GM19025 (cell line): ENCODE data around the gene TMEM184B.
A peak's percentile ranks its signal among the peaks of the same experiment; 100 is the strongest.

Experiments
- ATAC-seq: cut with Tn5 transposase; IDR thresholded peaks from one replicate; pipeline ENCODE4 v1.9.1; 2021; ENCODE audit warnings: mild to moderate bottlenecking, low read depth, moderate library complexity; ENCODE audit not compliant: unreplicated experiment

The TMEM184B gene

GRCh38 chr22:38211556-38211955, 61.3 kb downstream of the TMEM184B start:
- ATAC-seq, result no peak

DNA sequence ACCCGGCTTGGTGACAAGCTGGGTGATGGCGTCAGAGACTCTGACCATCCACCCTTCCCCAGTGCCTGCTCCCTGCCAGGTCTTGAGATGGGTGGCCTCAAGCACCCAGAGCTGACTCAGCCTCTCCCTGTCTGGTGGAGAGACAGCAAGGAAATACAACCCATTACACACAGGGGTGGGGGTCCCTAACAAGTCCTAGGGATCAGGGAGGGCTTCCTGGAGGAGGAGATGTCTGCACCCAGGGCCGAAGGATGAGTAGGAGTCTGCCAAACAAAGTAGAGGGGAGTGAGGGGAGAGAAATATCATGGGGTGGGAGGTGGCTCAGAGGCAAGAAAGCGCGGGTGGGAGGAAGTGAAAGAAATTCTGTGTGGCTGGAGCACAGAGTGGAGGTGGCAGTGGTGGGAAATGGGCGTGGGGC, 64.2 kb downstream of the TMEM184B start:
- no peak for ATAC-seq

GRCh38 chr22:38207898-38208432, 64.8 kb downstream of the TMEM184B start:
- ATAC-seq, result no peak

DNA sequence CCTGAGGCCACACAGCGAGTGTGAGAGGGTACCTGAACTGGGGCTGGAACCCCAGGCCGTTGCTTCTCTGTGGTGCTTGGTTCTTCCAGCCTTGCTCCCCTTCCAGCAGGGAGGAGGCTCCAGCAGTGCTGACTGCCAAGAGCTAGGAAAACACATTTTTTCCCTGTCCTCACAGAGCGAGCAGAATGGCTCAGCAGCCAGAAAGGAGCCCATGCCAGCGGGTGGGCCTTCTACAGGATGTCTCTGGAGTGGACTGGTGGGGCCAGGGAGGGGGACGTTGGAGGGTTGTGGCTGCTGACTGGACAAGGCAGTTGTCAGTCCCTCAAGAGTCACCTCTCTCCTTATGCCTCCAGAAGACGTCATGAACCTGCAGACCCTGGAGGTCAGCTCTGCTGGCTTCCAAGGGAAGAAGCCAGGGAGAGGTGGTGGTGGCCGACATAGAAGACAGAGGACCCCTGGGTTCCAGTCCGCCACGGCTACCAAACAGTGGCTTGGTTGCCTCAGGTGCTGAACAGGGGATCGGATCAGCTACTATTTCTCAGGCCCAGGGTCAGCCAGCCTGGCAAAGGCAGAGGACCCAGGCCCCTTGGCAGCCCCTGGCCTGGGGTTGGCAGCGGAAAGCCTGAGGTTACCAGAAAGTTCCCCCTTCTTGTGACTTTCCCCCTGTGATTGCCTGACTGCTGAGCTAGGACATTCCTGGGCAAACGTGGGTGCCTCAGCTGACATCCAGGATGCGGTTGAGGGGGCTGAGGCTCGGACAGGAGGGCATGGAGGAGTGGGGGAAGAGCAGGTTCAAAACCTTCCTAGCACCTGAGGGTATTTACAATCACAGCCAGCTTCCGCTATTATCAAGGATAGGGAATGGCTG, 67.3 kb downstream of the TMEM184B start:
- ATAC-seq, result no peak

DNA sequence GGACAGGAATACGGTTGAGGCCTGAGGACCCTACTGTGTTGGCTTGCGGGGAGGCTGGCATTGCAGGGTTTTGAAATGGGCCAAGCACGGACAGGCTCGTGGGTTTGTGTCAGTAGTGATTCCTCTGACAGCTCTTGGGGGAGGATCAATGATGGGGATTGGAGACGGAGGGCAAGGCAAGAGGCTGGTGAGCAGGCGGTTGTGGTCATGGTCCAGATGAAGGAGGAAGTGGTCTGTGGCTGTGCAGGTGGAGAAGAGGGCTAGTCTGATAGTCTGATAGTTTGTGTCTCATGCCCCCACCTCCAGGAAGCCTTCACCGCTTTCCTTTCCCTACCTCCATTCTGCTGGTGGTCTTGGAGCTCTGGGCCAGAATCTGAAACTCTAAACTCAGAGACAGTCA, 68.0 kb downstream of the TMEM184B start:
- no peak for ATAC-seq

DNA sequence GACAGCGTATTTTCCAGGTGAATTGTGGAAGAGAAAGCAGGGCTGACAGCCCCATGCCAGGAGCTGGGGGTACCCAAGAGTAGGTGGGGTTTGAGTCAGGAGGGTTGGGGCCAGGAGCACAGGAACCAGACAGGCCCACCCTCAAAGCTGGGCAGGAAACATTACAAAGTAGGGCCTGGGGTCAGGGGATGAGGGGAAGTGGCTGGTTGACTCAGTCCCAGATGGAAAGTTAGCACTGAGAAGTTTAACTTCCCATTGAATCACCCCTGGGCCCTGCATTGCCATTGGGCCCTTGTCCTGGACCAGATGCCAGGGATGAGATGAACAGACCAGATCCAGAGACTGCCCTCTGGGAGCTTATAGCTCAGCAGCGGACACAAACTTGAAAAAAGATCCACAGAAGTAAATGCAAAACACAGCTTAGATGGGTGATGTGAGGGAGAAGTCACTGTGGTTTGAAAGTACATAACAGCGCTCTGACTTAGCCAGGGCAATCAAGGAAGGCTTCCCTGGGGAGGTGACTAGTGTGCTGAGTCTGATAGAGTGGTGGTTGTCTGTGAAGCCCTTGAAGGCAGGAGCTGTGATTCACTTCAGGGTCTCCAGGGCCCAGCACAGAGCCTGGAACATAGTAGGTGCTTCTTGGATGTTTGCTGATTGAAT, 68.8 kb downstream of the TMEM184B start:
- ATAC-seq, result no peak

GRCh38 chr22:38203090-38203810, 69.6 kb downstream of the TMEM184B start:
- ATAC-seq, result no peak

- ATAC-seq, result peak; percentile 17
These were observed 70.2 kb downstream of the TMEM184B start for GRCh38 chr22:38202437-38203089.

GRCh38 chr22:38201711-38202436, 70.9 kb downstream of the TMEM184B start, which contains the start of gene MAFF:
Gene MAFF (plus strand): TSS chr22:38201994. CDS start chr22:38213854, 11,860 bp downstream.
- ATAC-seq, result peak; percentile 62

GRCh38 chr22:38201371-38201710, 71.5 kb downstream of the TMEM184B start:
- no peak for ATAC-seq

DNA sequence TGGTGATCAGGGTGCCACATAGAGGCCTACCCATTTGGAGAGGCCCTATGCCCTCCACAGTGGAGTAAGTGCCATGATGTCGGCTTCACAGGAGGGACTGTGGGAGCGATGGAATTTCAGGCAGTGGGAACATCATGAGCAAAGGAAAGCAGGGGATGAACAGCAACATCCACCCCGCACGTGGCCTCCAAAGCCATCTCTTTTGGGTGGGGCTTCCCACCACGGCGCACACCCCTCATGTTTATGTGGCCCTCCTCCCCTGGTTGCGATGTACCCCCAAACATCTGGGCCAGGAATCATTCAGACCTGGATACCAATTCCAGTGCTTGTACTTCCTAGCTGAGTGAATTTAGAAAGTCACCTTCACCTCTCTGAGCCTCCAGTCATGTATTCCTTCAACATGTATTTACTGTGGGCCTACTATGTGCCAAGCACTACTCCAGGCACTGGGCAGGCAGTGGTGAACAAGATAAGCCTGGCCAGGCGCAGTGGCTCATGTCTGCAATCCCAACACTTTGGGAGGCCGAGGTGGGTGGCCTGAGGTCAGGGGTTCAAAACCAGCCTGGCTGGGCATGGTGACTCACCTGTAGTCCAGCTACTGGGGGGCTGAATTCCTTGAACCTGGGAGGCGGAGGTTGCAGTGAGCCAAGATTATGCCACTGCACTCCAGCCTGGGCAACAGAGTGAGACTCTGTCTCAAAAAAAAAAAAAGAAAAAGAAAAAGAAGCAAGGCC, 72.8 kb downstream of the TMEM184B start:
- ATAC-seq, result no peak

GRCh38 chr22:38196791-38197419, 75.9 kb downstream of the TMEM184B start:
- ATAC-seq, result no peak

- ATAC-seq, result no peak
These were observed 79.2 kb downstream of the TMEM184B start for GRCh38 chr22:38193580-38193979.

- no peak for ATAC-seq
These were observed 80.3 kb downstream of the TMEM184B start for GRCh38 chr22:38192475-38192863.

- no peak for ATAC-seq
These were observed 80.9 kb downstream of the TMEM184B start for GRCh38 chr22:38191731-38192474.

- no peak for ATAC-seq
These were observed 81.8 kb downstream of the TMEM184B start for GRCh38 chr22:38191055-38191454.

DNA sequence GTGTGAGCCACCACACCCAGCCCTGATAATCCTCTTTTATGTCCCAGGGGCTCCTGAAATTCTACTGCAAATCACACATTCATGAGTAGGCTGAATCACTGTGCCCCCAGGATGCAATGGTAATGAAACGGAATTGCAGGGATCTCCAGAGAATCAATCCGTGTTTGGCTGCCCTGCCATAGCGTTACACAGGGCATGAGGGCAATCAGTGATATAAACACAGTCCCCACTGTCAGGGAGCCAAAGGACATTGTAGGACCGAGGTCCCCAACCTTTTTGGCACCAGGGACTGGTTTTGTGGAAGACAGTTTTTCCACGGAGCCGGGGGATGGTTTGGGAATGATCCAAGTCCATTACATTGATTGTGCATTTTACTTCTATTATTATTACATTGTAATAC, 82.2 kb downstream of the TMEM184B start:
- ATAC-seq, result no peak

DNA sequence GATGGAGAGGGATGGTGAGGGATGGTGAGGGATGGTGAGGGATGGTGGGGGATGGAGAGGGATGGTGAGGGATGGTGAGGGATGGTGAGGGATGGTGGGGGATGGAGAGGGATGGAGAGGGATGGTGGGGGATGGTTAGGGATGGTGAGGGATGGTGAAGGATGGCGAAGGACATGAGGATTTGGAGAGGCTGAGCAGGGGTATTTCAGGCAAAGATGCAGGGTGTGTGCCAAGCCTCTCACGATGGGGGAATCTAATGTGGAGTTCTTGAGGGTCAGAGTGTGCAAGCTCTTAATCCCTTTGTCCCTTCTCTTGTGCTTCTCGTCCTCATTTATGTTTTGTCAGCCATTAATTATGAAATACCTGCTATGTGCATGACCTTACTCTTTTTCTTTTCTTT, 83.7 kb downstream of the TMEM184B start:
- ATAC-seq, result no peak
